ENCODE measurements around the gene TAF1D.
A peak's percentile ranks its signal among the peaks of the same experiment; 100 is the strongest.
"Not testable (repeated sequence)": the region's sequence is repeated elsewhere in the genome, so short reads cannot be mapped to it uniquely, and the experiment has no call there.

The TAF1D gene

DNA sequence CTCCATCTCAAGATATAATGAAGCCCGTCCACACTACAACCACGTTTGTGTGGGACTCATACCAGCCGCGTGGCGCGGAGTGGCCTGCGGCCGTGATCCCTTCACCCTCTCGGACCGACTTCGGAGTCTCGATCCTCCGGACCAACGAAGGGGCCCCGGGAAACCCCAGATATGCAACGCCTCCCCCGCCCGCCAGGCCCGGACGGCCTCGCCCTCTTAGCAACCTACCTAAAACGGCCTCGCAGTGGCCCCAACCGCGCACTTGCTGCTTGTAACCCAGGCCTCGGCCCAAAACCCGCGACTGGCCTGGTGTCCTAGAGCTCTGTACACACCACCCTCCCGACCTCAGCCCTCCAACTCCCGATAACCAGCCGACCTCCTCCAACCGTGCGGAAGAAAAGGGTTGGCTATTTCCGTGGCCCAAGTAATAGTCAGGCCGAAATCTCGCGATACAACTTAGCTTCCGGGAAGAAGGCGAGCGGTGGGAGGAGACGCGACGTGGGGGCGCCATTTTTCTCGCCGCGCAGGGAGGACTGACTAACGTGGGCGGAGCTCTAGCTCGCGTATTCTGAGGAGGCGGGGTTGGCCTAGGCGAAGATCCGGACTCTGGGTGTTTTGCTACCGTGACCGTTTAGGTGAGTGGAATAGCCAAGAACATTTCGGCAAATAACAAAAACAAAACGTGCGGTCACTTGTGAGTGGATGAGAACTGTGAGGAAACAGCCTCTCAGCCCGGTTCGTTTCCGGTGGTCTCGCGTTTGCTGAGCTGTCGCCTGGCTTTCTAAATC, at the start of gene TAF1D, which contains the start of gene C11orf54:
Gene TAF1D, minus strand, starts transcription at position 402 of the 788 bp plus-strand sequence. CDS start 2,191 bp downstream, outside the sequence.
Gene C11orf54, plus strand, starts transcription at position 579 of the 788 bp plus-strand sequence. CDS start 5,722 bp downstream, outside the sequence.
- peak; percentile 98 for DNase-seq (ENCODE audit: low spot score)

- no peak for DNase-seq (ENCODE audit: low spot score)
Measured at GRCh38 chr11:93784935-93785360, 43.7 kb upstream of the TAF1D start.

DNA sequence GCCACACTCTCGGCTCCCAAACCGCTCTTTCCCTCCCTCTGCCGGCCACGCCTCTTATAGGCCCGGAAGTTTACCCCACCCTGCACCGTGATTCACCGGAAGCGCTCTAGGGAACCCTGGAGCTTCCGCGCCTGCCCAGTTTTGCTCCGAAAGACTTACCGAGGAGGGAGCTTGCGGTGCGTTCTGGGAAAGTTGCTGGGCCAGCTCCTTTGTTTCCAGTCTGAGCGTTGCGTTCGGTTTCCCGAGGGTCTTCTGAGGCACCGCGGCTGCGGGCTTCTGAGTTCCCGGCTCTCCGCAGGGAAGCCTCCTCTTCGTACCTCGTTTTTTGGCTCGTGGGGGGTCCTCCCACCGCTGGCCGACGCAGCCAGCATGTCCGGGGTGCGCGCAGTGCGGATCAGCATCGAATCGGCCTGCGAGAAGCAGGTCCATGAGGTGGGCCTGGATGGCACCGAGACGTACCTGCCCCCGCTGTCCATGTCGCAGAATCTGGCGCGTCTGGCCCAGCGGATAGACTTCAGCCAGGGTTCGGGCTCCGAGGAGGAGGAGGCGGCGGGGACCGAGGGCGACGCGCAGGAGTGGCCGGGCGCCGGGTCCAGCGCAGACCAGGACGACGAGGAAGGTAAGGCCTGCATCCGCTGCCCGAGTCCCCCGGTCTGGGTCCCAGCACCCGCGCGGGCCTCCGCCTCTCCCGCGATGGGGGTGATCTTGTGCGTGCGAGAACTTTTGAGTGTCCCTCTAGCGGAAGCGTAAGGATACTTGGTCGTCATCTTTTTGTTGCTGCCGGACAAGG, 43.0 kb upstream of the TAF1D start, which contains the start of gene MED17:
Gene MED17, plus strand, starts transcription at position 138 of the 790 bp plus-strand sequence. Its CDS starts 232 bp downstream, at position 370.
- peak; percentile 97 for DNase-seq (ENCODE audit: low spot score)

DNA sequence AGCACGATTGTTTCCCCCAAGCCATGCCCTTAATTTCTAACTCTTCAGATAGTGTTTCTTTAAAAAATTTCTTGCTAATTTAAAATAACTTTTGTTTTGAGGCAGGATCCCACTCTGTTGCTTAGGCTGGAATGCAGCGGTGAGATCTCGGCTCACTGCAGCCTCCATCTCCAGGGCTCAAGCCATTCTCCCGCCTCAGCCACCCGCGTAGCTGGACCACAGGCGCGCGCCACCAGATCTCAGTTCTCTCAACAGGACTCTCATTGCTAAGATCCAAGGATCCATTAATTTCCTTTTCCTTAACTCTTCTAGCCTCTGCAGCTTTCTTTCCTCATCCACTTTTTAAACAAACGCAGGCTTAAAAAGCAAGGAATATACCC, 42.5 kb upstream of the TAF1D start:
- DNase-seq (ENCODE audit: low spot score) = no peak

GRCh38 chr11:93783362-93783761, 42.1 kb upstream of the TAF1D start:
- no peak for DNase-seq (ENCODE audit: low spot score)

DNA sequence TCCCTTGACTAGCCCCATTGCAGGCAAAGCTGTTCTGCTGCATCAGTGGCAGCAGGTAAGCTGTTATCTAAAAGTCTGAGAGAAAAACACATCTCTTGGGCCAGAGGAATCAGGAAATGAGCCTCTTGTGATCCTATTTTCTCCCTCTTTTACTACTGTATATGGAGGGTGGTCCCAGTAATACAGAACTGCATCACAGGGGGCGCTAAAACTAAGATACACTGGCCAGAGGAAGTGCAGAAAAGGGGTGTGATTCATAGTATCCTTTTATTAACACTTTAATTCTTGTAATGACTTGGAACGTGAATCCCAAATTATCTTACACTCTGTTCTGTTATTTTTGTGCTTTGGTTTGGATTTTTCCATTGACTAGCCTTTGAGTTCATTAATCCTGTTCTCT, 34.0 kb upstream of the TAF1D start:
- DNase-seq (ENCODE audit: low spot score) = no peak

DNA sequence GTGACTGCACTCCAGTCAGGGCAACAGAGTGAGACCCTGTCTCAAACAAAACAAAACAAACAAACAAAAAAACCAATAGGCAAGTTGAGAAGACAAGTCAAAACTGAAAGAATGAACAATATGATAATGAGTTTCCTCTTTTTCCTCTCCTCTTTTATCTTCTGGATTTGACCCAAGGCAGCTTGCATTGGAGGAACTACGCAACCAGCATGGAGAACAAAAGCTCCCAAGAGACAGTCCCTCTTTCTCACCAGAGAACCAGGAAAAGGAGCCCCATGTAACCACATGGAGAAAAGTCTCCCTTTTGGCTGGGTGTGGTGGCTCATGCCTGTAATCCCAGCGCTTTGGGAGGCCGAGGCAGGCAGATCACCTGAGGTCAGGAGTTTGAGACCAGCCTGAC, 33.3 kb upstream of the TAF1D start:
- not testable (repeated sequence) for DNase-seq (ENCODE audit: low spot score)

DNA sequence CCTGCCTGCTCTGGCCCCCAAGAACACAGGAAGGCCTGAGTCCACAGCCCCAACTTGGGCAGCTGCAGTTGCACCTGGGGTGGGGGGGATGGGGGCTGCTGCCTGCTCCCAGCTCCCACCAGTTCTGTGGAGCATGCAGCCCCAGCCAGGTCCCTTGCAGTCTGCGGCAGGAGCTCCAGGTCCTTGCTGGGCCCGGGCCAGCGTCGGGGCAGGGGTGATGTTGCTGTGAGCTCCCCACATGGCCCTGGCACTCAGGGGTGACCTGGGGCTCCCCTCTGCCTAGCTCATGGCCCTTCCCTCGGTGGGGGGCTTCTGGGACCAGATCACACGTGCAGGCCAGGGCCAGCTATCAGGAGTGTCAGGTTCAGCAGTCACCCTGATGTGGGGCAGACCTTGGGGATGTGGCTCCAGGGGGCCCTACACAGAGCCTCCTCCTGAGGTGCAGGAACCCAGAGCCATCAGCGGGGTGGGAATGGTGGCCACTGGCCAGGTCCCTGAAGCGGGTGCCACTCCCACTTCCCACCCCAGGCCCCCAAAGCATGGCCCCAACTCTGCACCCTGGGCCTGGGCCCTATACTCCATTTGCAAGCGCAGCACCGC, 32.4 kb upstream of the TAF1D start:
- DNase-seq (ENCODE audit: low spot score) = no peak

DNA sequence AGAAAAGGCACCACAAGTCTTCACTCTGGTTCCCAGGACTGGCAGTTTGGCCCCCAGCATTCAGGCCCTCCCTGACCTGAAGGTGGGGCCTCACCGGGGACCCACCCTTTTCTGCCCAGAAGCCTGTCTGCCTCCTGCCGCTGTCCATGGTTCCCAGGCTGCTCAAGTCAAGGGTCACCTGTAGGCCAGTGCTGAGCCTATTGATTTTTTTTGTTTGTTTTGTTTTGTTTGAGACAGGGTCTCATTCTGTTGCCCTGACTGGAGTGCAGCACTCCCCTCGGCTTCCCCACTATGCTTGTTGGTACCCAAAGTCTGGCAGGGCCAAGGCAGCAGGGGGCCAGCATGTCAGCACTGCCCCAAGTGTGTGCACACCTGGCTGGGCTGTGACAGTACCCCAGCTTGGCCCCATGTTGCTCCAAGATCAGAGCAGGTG, 31.8 kb upstream of the TAF1D start:
- no peak for DNase-seq (ENCODE audit: low spot score)

- no peak for DNase-seq (ENCODE audit: low spot score)
Measured at GRCh38 chr11:93772123-93772522, 30.8 kb upstream of the TAF1D start.

GRCh38 chr11:93770160-93770559, 28.9 kb upstream of the TAF1D start:
- DNase-seq (ENCODE audit: low spot score) = no peak

GRCh38 chr11:93767018-93767417, 25.7 kb upstream of the TAF1D start:
- no peak for DNase-seq (ENCODE audit: low spot score)

DNA sequence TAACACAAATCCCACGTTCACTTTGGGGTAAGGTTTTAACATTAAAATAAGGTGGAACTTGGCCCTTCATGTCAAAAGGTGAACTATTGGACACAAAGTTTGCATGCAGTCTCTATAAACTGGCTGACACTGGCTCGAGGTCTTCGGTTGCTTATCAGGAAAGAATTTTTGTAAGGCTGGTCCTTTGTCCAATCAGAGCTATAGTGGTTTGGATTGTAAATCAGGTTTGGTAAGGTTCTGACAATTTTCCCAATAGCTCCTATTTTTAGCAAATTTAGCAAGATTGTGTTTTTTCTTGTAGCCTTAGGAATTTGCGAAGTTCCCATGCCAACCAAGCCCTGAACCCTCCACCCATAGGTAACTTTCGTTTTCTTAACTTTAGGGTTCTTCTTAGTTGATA, 25.2 kb upstream of the TAF1D start:
- DNase-seq (ENCODE audit: low spot score) = no peak

DNA sequence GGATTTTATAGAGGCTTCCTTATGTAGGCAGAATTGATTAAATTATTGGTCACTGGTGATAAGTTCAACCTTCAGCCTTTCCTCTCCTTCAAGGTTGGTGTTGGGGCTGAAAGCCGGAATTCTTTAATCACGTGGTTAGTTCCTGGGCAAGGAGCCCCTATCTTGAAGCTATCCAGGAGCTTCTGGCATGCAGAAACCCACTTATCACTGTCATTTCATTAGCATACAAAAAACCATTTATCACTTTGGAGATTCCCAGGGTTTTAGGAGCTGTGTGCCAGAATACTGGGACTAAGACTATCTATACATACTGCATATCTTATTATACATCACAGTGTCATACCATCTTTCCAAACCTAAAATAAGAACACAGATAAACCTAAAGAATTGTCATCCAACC, 24.3 kb upstream of the TAF1D start:
- no peak for DNase-seq (ENCODE audit: low spot score)

DNA sequence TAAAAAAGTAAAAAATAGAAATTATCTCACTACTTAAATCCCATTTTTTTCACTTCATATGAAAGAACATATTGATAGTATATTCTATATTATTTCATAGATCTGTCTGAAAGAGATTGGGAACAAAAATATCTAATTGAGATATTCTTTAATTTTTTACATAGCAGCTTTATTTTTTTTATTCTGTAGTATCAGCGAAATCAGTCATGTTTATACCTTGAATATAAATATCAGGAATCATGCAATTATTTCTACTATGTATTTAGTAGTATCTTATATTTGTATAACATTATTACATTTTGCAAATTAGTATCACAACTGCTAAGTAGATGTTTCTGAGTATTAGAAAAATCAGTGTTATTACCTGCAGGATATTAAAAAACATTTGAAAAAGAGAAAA, 20.6 kb upstream of the TAF1D start:
- no peak for DNase-seq (ENCODE audit: low spot score)

DNA sequence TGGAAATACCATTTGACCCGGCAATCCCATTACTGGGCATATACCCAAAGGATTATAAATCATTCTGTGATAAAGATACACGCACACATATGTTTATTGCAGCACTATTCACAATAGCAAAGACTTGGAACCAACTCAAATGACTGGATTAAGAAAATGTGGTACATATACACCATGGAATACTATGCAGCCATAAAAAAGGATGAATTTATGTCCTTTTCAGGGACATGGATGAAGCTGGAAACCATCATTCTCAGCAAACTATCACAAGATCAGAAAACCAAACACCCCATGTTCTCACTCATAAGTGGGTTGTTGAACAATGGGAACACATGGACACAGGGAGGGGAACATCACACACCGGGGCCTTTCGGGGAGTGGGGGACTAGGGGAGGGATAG, 17.8 kb upstream of the TAF1D start:
- not testable (repeated sequence) for DNase-seq (ENCODE audit: low spot score)

GRCh38 chr11:93757924-93758865, 16.9 kb upstream of the TAF1D start:
- DNase-seq (ENCODE audit: low spot score) = no peak

GRCh38 chr11:93757301-93757700, 16.0 kb upstream of the TAF1D start:
- no peak for DNase-seq (ENCODE audit: low spot score)

- no peak for DNase-seq (ENCODE audit: low spot score)
Measured at GRCh38 chr11:93756748-93757147, 15.5 kb upstream of the TAF1D start.

DNA sequence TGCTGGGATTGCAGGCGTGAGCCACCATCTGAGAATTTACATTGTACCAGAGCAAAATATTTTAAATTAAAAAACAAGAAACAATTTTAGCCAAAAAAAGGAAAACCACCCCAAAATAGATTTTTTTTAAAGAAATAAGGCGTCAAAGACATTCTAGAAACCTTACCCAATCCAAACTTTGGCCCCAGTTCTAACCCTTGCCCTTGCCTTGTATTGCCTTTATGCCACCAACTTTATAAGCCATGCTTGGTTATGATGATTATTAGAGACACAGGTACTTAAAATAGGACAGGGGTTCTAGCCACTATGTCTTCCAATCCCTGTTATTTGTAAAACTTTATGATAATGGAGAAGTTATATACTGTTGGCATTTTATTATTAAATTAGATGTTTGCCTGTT, 11.9 kb upstream of the TAF1D start:
- no peak for DNase-seq (ENCODE audit: low spot score)

DNA sequence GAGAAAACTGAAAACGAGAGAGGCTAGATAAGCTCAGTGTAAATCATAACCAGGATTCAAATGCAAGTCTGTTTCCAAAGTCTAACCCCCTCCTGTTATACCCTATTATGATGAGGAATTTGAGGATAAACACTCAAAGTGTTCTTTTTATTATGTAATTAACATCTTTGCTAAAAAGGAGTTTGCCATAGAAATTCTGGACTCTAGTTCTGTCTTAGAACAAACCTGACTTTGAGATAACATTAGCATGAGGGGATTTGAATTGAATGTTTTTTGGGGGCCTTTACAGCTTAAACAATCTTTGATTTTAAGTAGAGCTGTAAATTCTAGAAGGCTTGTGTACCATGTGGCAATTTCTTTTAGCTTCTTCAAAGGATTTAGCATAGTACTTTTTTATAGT, 9.7 kb upstream of the TAF1D start:
- no peak for DNase-seq (ENCODE audit: low spot score)
